ENCODE data around the gene CHPF2. TPM values are rescaled to one million over a fixed set of nuclear protein-coding genes. Genes with fewer than 3 reads are reported as not detected.

CHPF2 gene
- total and polyA plus RNA-seq, 2 experiments from 2014 or later: 4.8 to 26.1 TPM

- no peak for TF ChIP-seq ZNF462 (CRISPR knock-in tag; IDR thresholded peaks at IDR 0.05)
Observed at GRCh38 chr7:151272405-151272804, 40.1 kb downstream of the CHPF2 start (continued).

- H3K4me3 ChIP-seq: no peak overlapping the region
- H3F3A ChIP-seq (replicated peaks; ENCODE audit: low read depth): no peaks in the 10 kb centered on the region
- no peak overlapping the region for H3K27ac ChIP-seq (ENCODE audit: low read depth)
- Mint-ChIP-seq H3K4me3 (no peak overlapping the region), H3K9me3 (no peaks in the 10 kb centered on the region), H3K4me1 (peaks cover 14% of the 10 kb centered on the region; the same call in 2 of the 3 replicates), H3K27ac (no peak overlapping the region), H3K27me3 (ENCODE audit: insufficient read depth, low read depth, poor library complexity) (peaks cover 26% of the 10 kb centered on the region), H3K36me3 (ENCODE audit: low read depth) (no peaks in the 10 kb centered on the region)
- ATAC-seq (no peak), DNase-seq (ENCODE audit: low spot score) (no peak)
- no peaks in the 10 kb centered on the region for H3K36me3 ChIP-seq (ENCODE audit: insufficient read depth)
- no peaks in the 10 kb centered on the region for H3K9me2 ChIP-seq (ENCODE audit: insufficient read depth)
- H4K20me1 ChIP-seq (replicated peaks; ENCODE audit: insufficient read depth): no peaks in the 10 kb centered on the region
- no peak overlapping the region for H2AFZ ChIP-seq
- H3K4me2 ChIP-seq: no peak overlapping the region
- H3K79me2 ChIP-seq (replicated peaks; ENCODE audit: insufficient read depth): no peaks in the 10 kb centered on the region
- H3K4me1 ChIP-seq (ENCODE audit: insufficient read depth): peaks cover 6% of the 10 kb centered on the region; the same call in 1 of the 2 replicates
- peaks cover 18% of the 10 kb centered on the region for H3K27me3 ChIP-seq (ENCODE audit: insufficient read depth)
- TF ChIP-seq NANOG (IDR thresholded peaks at IDR 0.05; ENCODE audit: borderline replicate concordance) (no peak), EZH2 (IDR thresholded peaks at IDR 0.05; ENCODE audit: low read depth, unreplicated experiment) (no peak), ETS1 (IDR thresholded peaks at IDR 0.05) (no peak), ZNF331 (CRISPR knock-in tag; IDR thresholded peaks at IDR 0.05; ENCODE audit: low read depth) (no peak), CREB1 (CRISPR knock-in tag; IDR thresholded peaks at IDR 0.05; ENCODE audit: low read depth) (no peak), CTCF (conservative IDR thresholded peaks at IDR 0.05; ENCODE audit: low read depth in 2 of 2) (no peak), JUNB (IDR thresholded peaks at IDR 0.05; ENCODE audit: unreplicated experiment) (no peak), REST (IDR thresholded peaks at IDR 0.05; ENCODE audit: unreplicated experiment) (no peak)
Observed at GRCh38 chr7:151272877-151273276, 40.6 kb downstream of the CHPF2 start.

Data from GM23338 (cell line).